Fibroblast of skin of abdomen (primary cell): Measurements from ENCODE around the gene SERPINB6.
"Not testable (repeated sequence)": the region's sequence is repeated elsewhere in the genome, so short reads cannot be mapped to it uniquely, and the experiment has no call there.

Experiments
- DNase-seq: peaks from one replicate; pipeline ENCODE4 v3.0.0-alpha.2; 2013

SERPINB6 gene

GRCh38 chr6:2958331-2958711 lies 13.0 kb downstream of the SERPINB6 start:
- DNase-seq = no peak

GRCh38 chr6:2957696-2958330 lies 13.6 kb downstream of the SERPINB6 start:
- no peak for DNase-seq

GRCh38 chr6:2956930-2957685 lies 14.3 kb downstream of the SERPINB6 start:
- no peak for DNase-seq

DNA sequence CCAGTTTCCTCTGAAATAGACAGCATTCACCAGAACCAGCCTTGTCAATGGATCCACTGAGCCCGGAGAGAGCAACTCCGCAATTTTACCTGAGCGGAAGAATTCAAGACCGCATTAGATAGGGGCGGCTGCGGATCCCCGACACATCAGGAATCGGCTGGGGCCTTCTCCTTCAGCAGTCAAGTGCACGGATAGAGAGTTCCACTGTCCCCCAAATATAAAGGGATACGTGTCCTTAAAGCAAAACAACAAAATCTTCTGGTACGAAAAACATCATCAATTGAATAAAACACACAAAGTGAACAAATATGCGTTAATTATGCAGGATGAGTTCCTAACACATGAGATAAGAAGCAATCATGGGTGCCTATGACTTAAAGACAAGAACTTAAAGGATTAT lies 18.3 kb downstream of the SERPINB6 start:
- no peak for DNase-seq

DNA sequence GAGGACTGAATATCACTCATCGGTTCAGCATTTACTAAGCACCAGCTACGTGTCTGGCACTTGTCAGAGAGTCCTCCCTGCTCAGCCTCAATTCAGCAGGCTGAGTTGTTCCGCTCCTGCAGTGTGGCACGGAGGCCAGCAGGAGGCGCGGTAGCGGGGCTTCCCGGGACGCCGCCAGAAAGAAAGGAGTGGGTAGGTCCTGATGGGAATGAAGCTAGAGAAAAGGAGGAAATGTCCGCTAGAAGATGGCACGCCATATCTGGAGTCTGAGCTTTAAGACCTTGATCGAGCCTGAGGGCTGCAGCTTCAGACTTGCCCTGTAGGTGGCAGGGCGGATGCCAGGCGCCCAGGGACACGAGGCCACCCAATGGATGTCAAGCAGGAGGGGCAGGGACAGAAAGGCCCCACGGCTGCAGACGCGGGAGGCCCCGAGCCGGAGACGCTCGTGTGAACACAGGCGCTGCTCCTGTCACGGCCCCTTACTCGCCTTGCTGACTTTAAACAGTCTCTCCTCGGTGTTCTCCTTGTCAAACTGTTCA lies 18.7 kb downstream of the SERPINB6 start:
- DNase-seq = peak; percentile 88

GRCh38 chr6:2951728-2952127 lies 19.6 kb downstream of the SERPINB6 start:
- DNase-seq = no peak

DNA sequence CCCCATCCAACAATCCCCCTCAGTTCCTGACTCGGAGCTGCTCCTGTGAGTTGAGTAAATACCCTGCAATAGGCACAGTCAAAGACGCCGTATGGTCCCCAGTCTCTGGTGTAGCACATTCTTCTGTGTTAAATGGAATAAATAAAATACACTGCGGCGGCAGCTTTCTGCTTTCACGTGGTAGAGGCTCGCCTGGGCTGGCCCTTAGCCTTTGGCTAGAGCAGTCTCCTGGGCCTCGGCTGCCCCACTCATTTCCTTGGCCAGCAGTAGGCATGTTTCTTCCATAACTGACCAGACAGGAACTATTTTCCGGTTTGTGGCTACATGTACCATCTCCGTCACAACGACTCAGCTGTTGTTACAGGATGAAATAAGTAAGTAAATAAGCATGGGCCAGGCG lies 20.7 kb downstream of the SERPINB6 start:
- DNase-seq = no peak

DNA sequence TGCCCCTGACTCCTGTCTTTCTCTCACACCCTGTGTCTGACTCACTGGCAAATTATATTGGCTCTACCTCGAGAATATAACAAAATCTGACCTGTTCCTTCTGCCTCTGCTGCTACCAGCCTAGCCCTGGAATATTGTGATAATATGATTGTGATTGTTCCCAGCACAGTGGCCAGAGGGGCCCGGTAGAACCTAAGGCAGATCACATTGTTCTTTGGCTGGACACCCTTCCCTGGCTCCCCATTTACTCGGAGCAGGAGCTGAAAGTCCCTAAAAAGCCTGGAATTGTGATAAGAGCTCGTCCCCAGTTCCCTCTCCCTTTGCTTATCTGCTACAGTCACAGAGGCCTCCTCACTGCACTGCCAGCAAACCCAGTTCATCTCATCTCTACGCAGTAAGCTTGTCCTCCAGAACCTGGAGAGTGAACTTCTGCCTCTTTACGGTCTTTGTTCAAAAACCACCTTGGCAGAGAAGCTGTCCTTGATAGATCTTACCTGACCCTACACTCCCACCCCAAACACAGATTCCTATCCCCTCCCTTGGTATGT lies 21.8 kb downstream of the SERPINB6 start:
- DNase-seq = no peak

DNA sequence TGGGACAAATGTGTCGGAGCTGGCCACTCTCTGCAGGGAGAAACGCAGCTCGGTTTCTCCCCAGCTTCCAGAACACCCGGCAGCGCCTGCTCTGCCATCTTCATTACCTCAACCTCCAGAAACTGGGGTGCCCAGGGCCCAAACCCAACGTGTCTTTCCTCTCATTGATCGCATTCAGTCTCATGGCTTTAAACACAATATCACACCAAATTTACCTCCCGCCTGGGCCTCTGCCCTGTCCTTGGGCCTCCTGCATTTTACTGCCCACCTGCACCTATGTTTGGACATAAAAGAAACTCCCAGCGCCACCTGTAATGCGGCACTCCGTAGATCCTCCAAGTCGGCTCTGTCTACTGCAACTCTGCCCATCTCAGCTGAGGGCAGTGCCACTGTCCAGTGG lies 22.2 kb downstream of the SERPINB6 start:
- DNase-seq = no peak

DNA sequence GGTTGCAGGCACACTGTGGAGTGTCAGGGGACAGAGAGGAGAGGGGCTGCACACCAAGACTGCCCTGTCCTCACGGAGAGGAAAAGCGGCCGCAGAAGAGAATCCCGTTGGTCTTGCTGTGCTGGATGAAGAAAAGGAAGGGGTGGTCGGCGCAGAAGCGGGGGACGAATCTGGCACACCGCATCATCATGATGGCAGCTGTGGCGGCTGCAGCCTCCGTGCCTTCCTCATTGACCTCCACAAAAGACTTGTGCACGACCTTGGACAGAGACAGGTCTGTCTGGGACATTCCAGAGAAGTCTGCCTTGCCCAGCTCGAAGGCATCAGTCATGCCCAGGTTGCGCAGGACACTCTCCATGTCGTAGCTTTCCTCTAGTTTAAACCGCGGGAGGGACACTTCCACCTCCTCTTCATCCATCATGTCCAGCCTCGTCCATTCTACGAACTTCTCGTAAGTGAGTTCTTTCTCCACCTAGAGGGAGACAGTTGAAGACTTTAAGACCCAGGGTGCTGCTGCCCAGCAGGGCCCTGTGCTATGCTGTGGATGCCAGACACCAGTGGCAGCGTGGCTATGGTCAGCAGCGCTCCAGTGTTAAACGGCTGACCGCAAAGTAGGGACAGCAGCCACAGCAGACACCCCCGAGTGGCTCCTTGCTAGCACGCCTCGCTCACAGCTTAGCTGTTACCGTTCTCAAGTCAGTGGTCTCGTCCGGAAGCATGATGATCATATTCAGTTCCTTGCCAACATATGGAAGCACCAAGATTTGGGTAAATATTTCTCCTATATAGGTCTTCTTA lies 22.9 kb downstream of the SERPINB6 start:
- no peak for DNase-seq

DNA sequence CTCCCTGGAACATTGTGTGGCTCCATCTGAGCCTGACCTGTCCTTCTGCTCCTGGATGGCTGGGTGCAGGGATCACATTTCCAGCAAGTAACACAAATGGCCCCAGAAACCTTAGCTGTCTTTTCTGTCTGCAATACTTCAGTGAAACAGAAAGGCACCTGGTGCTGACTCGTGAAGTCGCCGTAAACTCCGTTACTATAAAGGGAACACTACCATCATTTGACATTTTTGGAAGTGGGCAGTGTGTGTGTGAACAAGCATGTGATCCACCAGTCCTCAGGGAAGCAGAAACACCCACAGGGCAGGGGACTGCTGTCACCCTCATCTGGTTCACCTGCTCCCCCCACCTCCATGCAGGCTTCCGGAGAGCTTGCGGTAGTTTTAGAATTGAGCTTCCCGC lies 23.9 kb downstream of the SERPINB6 start:
- DNase-seq = no peak

DNA sequence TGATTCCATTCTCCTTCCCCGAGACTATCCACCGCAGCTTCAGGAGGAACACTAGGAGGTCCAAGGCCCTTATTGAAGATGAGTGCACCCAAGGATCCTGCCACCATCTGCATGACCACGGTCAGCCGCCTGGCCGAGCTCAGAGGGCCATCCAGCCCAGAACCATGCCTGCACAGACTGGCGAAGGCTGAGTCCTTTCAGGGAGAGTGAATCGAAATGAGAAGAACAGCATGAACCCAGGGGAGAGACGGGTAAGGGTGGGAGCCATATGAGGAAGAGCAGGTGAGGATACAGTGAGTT lies 26.3 kb downstream of the SERPINB6 start:
- DNase-seq = no peak

DNA sequence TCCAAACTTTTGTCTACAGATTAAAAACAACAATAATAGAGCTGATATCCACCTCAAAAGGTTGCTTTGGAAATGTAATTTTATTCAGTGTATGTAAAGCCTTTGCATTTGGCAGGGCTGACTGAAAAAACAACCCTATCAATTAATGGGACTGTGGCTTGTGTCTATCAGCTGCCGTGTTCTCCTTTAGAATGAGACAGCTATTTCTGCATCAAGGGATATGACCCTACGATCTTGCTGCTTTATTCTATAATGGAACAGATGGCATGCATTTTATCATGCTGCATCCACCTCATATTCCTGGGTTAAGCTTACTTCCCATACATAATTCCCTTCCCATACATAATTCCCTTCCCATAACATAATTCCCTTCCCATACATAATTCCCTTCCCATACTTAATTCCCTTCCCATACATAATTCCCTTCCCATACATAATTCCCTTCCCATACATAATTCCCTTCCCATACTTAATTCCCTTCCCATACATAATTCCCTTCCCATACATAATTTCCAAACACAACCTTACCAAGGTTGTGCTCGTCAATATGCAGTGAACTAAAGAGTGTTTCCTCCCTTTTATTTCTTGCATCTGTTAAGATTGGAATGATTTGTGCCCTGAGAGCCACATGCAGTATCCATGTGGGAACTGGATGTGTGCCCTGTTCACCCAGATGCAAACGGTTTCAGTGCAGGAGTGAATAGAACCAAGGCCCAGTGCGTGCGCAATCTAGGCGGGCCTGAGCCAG lies 26.8 kb downstream of the SERPINB6 start:
- no peak for DNase-seq

- no peak for DNase-seq
Measured at GRCh38 chr6:2943564-2943955, 27.8 kb downstream of the SERPINB6 start.

GRCh38 chr6:2942914-2943563 lies 28.3 kb downstream of the SERPINB6 start:
- no peak for DNase-seq

DNA sequence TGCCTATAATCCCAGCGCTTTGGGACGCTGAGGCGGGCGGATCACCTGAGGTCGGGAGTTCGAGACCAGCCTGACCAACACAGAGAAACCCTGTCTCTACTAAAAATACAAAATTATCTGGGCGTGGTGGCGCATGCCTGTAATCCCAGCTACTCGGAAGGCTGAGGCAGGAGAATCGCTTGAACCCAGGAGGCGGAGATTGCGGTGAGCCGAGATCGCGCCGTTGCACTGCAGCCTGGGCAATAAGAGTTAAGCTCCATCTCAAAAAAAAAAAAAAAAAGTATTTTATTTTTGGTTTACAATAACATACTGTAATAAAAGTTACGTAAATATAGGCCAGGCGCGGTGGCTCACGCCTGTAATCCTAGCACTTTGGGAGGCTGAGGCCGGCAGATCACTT lies 29.3 kb downstream of the SERPINB6 start:
- DNase-seq = not testable (repeated sequence)

DNA sequence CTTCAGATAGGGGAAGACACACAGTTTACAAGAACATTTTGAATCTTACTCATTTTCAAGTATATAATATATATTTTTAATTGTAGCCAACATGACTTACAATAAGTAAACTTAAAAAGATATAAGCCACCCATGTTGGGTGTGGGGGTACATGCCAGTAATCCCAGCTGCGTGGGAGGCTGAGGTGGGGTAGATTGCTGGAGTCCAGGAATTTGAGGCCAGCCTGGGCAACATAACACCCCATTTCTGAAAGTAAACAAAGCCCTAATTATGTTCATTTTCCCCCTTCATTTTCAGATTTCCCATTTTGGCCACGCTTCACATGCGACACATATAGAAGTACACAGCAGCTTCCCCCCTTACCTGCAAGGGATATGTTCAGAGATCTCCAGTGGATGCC lies 30.5 kb downstream of the SERPINB6 start:
- no peak for DNase-seq

- no peak for DNase-seq
Measured at GRCh38 chr6:2940010-2940850, 31.1 kb downstream of the SERPINB6 start.

- DNase-seq = no peak
Measured at GRCh38 chr6:2939315-2940009, 31.9 kb downstream of the SERPINB6 start.

DNA sequence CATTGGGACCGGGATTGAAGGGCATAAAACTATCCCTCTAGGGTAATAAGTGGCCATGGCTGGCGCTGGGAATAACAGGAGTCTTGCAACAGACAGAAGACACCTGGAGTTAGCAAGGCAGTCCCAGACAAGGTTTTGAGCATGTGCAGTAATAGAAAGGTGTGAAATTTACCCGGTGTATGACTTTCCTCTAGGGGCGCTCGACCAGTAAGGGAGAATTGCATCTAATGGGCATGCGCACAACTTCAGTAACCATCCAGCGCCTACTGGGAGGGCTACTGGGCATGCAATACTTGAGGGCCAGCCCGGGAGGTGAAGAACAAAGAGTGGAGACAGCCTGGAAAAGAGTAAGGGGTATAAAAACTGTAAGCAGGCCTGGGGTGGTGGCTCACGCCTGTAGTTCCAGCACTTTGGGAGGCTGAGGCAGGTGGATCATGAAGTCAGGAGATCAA lies 32.7 kb downstream of the SERPINB6 start:
- no peak for DNase-seq
